ENCODE measurements around the gene GMPR2.
A peak's percentile ranks its signal among the peaks of the same experiment; 100 is the strongest.

GMPR2 gene

DNA sequence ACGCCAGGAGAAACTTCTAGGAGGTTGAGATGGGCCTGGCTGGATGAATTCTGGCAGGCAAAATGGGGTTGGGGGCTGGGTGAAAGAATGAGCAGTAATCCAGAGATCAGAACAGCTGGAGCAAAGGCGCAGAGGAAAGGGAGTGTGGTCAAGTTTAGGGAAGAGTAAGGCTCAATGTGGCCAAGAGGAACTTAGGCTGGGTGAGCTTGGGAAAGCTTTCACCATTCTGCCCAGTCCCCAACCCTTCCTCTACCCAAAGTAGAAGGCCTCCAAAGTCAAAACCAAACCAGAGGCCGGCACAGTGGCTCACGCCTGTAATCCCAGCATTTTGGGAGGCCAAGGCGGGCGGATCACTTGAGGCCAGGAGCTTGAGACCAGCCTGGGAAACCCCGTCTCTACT, 48.9 kb downstream of the GMPR2 start:
- no peak overlapping the region for H3K4me3 ChIP-seq (replicated peaks; ENCODE audit: insufficient read depth, low read length)
- no peaks in the 10 kb centered on the region for H3K27me3 ChIP-seq (ENCODE audit: insufficient read depth, poor library complexity, severe bottlenecking)
- peak in 1 of 2 experiments; percentile 48 for DNase-seq (ENCODE audit: low read depth in 1 of 2, low spot score in 1 of 2)
- peak overlapping the region; percentile 36 for H3K27ac ChIP-seq (replicated peaks)
- TF ChIP-seq, protein P1, sequence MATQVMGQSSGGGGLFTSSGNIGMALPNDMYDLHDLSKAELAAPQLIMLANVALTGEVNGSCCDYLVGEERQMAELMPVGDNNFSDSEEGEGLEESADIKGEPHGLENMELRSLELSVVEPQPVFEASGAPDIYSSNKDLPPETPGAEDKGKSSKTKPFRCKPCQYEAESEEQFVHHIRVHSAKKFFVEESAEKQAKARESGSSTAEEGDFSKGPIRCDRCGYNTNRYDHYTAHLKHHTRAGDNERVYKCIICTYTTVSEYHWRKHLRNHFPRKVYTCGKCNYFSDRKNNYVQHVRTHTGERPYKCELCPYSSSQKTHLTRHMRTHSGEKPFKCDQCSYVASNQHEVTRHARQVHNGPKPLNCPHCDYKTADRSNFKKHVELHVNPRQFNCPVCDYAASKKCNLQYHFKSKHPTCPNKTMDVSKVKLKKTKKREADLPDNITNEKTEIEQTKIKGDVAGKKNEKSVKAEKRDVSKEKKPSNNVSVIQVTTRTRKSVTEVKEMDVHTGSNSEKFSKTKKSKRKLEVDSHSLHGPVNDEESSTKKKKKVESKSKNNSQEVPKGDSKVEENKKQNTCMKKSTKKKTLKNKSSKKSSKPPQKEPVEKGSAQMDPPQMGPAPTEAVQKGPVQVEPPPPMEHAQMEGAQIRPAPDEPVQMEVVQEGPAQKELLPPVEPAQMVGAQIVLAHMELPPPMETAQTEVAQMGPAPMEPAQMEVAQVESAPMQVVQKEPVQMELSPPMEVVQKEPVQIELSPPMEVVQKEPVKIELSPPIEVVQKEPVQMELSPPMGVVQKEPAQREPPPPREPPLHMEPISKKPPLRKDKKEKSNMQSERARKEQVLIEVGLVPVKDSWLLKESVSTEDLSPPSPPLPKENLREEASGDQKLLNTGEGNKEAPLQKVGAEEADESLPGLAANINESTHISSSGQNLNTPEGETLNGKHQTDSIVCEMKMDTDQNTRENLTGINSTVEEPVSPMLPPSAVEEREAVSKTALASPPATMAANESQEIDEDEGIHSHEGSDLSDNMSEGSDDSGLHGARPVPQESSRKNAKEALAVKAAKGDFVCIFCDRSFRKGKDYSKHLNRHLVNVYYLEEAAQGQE (IDR thresholded peaks at IDR 0.05; ENCODE audit: insufficient replicate concordance, low read depth) = no peak
- TF ChIP-seq, protein P2, sequence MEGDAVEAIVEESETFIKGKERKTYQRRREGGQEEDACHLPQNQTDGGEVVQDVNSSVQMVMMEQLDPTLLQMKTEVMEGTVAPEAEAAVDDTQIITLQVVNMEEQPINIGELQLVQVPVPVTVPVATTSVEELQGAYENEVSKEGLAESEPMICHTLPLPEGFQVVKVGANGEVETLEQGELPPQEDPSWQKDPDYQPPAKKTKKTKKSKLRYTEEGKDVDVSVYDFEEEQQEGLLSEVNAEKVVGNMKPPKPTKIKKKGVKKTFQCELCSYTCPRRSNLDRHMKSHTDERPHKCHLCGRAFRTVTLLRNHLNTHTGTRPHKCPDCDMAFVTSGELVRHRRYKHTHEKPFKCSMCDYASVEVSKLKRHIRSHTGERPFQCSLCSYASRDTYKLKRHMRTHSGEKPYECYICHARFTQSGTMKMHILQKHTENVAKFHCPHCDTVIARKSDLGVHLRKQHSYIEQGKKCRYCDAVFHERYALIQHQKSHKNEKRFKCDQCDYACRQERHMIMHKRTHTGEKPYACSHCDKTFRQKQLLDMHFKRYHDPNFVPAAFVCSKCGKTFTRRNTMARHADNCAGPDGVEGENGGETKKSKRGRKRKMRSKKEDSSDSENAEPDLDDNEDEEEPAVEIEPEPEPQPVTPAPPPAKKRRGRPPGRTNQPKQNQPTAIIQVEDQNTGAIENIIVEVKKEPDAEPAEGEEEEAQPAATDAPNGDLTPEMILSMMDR (IDR thresholded peaks at IDR 0.05; ENCODE audit: insufficient read depth, low read length) = no peak
- no peak for TF ChIP-seq GABPA (IDR thresholded peaks at IDR 0.05; ENCODE audit: low read depth)
- TF ChIP-seq POLR2AphosphoS5 (IDR thresholded peaks at IDR 0.05; ENCODE audit: low read depth) = no peak
- no peak; the same call in 1 of the 2 replicates for TF ChIP-seq SPI1 (IDR thresholded peaks at IDR 0.05; ENCODE audit: borderline replicate concordance, low read depth)

DNA sequence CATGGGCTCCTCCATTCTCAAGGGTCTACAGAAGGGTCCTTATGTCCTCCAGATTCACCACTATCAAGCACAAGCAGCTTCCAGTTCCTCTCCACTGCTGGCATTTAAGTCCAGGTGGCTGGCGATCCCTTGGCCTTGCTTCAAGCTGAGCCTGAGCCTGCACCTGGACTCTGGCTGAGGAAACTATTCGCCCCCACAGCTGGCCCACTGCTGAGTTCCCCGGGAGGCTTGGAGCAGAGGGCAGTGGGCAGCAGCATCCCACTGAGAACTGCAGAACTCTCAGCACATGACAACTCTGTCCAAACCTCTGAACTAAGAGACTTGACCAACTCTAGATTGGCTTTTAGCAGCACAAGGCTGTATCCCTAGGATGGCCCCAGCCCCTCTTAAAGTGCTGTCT, 50.0 kb downstream of the GMPR2 start:
- no peak overlapping the region for H3K27ac ChIP-seq (replicated peaks)
- H3K4me3 ChIP-seq (replicated peaks; ENCODE audit: insufficient read depth, low read length) = no peak overlapping the region
- DNase-seq (ENCODE audit: low read depth in 1 of 2, low spot score in 1 of 2) = no peak
- H3K27me3 ChIP-seq (ENCODE audit: insufficient read depth, poor library complexity, severe bottlenecking) = no peaks in the 10 kb centered on the region
- TF ChIP-seq, protein P2 (IDR thresholded peaks at IDR 0.05; ENCODE audit: insufficient read depth, low read length) = no peak
- no peak for TF ChIP-seq SPI1 (IDR thresholded peaks at IDR 0.05; ENCODE audit: borderline replicate concordance, low read depth)
- TF ChIP-seq GABPA (IDR thresholded peaks at IDR 0.05; ENCODE audit: low read depth) = no peak

DNA sequence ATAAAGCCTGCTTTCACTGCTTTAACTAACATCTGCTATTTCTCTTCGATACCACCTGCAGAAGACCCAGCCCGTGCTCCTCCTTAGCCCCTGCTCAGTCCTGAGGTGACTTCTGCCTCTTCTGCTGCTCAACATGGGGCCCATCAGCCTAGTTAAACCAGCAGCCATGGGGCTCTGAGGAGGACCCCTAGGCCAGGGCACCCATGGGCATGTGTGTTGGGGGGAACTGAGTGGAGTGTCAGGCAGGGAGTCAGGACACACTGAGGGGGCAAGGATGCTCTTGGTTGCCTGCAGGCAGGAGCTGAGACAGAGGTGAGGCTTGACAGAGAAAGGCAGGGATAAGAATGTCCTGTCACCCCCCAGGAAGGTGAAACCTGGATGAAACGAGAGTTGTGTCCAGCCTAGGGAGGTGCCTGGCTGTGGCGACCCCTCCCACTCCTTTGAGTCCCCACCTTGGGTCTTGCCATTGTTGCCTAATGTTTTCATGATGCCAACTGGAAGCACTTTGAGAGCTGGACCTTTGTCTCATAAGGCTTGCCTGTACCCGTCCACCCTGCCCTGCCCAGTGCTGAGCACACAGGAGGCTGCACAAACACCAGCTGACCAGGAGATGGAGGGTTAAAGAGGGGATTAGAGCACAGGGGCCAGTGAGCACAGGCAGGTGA, 51.2 kb downstream of the GMPR2 start:
- TF ChIP-seq SPI1 (IDR thresholded peaks at IDR 0.05; ENCODE audit: borderline replicate concordance, low read depth) (no peak), POLR2AphosphoS5 (IDR thresholded peaks at IDR 0.05; ENCODE audit: low read depth) (no peak), GABPA (IDR thresholded peaks at IDR 0.05; ENCODE audit: low read depth) (no peak)
- TF ChIP-seq, protein P2 (IDR thresholded peaks at IDR 0.05; ENCODE audit: insufficient read depth, low read length) = no peak
- TF ChIP-seq, protein P1 (IDR thresholded peaks at IDR 0.05; ENCODE audit: insufficient replicate concordance, low read depth) = no peak
- no peaks in the 10 kb centered on the region for H3K27me3 ChIP-seq (ENCODE audit: insufficient read depth, poor library complexity, severe bottlenecking)
- H3K27ac ChIP-seq (replicated peaks) = no peak overlapping the region
- H3K4me3 ChIP-seq (replicated peaks; ENCODE audit: insufficient read depth, low read length) = no peak overlapping the region
- DNase-seq (ENCODE audit: low read depth in 1 of 2, low spot score in 1 of 2) = no peak

Measured in HL-60 (cell line).